HEK293 (cell line): Measurements from ENCODE around the gene CHERP.

ENCODE experiments used
- CTCF ChIA-PET: fragments of 350-600 bp; formaldehyde crosslinking; extraction: SDS; loops from one replicate; lab custom pipeline; 2021; ENCODE audit warnings: antibody characterized with exemption; lab: Yijun Ruan, JAX
- POLR2A ChIA-PET: fragments of 300-600 bp; formaldehyde crosslinking; extraction: SDS; loops from one replicate; lab custom pipeline; 2020; ENCODE audit warnings: antibody characterized with exemption, inconsistent platforms; lab: Yijun Ruan, JAX
- H3K27ac ChIP-seq: fragments of 200-500 bp; sonication (Bioruptor generic); 2 replicates; pipeline ENCODE4 v1.5.1; 2014; ENCODE audit warnings: low read depth, low read length, control low read depth, inconsistent platforms; ENCODE audit errors: extremely low read depth
- H3K36me3 ChIP-seq, 2 experiments: fragments of 200-500 bp in 1 of 2; sonication (Bioruptor generic) in 1 of 2; 1 replicate in 1 of 2; 2 replicates in 1 of 2; pipeline ENCODE4 v1.5.1; 2014 to 2017; ENCODE audit warnings: inconsistent platforms in 2 of 2, low read length in 2 of 2; ENCODE audit not compliant: control insufficient read depth in 2 of 2, insufficient read depth in 1 of 2
- H3K4me1 ChIP-seq: fragments of 200-500 bp; sonication (Bioruptor generic); 2 replicates; pipeline ENCODE4 v1.5.1; 2014; ENCODE audit warnings: mild to moderate bottlenecking, low read length, inconsistent platforms; ENCODE audit not compliant: control insufficient read depth, insufficient read depth
- H3K4me3 ChIP-seq: 2 replicates; pipeline ENCODE4 v1.5.1; 2011; ENCODE audit warnings: low read depth, mild to moderate bottlenecking, control low read depth, low read length, moderate library complexity
- H3K9me3 ChIP-seq: fragments of 200-500 bp; sonication (Bioruptor generic); 2 replicates; pipeline ENCODE4 v1.5.1; 2014; ENCODE audit warnings: low read depth, low read length, inconsistent platforms; ENCODE audit not compliant: control insufficient read depth, insufficient read depth
- KLF17 ChIP-seq: fragments of 450-650 bp; formaldehyde crosslinking; IDR thresholded peaks from 2 replicates; pipeline ENCODE4 v1.5.1; 2016; ENCODE audit warnings: missing biosample characterization, missing genetic modification characterization
- KLF8 ChIP-seq: fragments of 450-650 bp; formaldehyde crosslinking; IDR thresholded peaks from 2 replicates; pipeline ENCODE4 v1.5.1; 2016; ENCODE audit warnings: missing biosample characterization, missing genetic modification characterization
- ZBTB21 ChIP-seq: fragments of 450-650 bp; formaldehyde crosslinking; IDR thresholded peaks from 2 replicates; pipeline ENCODE4 v1.5.1; 2017; ENCODE audit warnings: missing biosample characterization, missing genetic modification characterization
- ZBTB26 ChIP-seq: fragments of 450-650 bp; formaldehyde crosslinking; optimal IDR thresholded peaks from 2 replicates; pipeline ENCODE3; 2016; ENCODE audit warnings: missing biosample characterization, mild to moderate bottlenecking, missing genetic modification characterization
- ZBTB7A ChIP-seq: fragments of 450-650 bp; formaldehyde crosslinking; IDR thresholded peaks from 2 replicates; pipeline ENCODE4 v1.5.1; 2016; ENCODE audit warnings: low read depth, missing biosample characterization, missing genetic modification characterization
- ZBTB8A ChIP-seq: fragments of 450-650 bp; formaldehyde crosslinking; IDR thresholded peaks from 2 replicates; pipeline ENCODE4 v1.5.1; 2016; ENCODE audit warnings: missing biosample characterization, missing genetic modification characterization
- ZFHX2 ChIP-seq: fragments of 450-650 bp; formaldehyde crosslinking; conservative IDR thresholded peaks from 2 replicates; pipeline ENCODE4 v1.5.1; 2016; ENCODE audit warnings: missing biosample characterization, missing genetic modification characterization
- ZFP69B ChIP-seq: fragments of 450-650 bp; formaldehyde crosslinking; IDR thresholded peaks from 2 replicates; pipeline ENCODE4 v1.5.1; 2016; ENCODE audit warnings: missing biosample characterization, missing genetic modification characterization
- ZNF184 ChIP-seq: fragments of 450-650 bp; IDR thresholded peaks from 2 replicates; pipeline ENCODE4 v1.5.1; 2018; ENCODE audit warnings: missing biosample characterization, mild to moderate bottlenecking, missing genetic modification characterization
- ZNF2 ChIP-seq: fragments of 450-650 bp; formaldehyde crosslinking; IDR thresholded peaks from 2 replicates; pipeline ENCODE4 v1.5.1; 2016; ENCODE audit warnings: missing biosample characterization, missing genetic modification characterization
- ZNF202 ChIP-seq: fragments of 450-650 bp; formaldehyde crosslinking; IDR thresholded peaks from 2 replicates; pipeline ENCODE4 v1.5.1; 2016; ENCODE audit warnings: missing biosample characterization, missing genetic modification characterization, borderline replicate concordance
- ZNF335 ChIP-seq: fragments of 450-650 bp; formaldehyde crosslinking; conservative IDR thresholded peaks from 2 replicates; pipeline ENCODE4 v1.5.1; 2016; ENCODE audit warnings: missing biosample characterization, missing genetic modification characterization
- ZNF341 ChIP-seq: fragments of 450-650 bp; formaldehyde crosslinking; IDR thresholded peaks from 2 replicates; pipeline ENCODE4; 2016; ENCODE audit warnings: low read depth, missing biosample characterization, missing genetic modification characterization
- ZNF394 ChIP-seq: fragments of 450-650 bp; formaldehyde crosslinking; IDR thresholded peaks from 2 replicates; pipeline ENCODE4 v1.5.1; 2016; ENCODE audit warnings: missing biosample characterization, missing genetic modification characterization, mild to moderate bottlenecking, moderate library complexity, borderline replicate concordance
- ZNF501 ChIP-seq: fragments of 450-650 bp; formaldehyde crosslinking; IDR thresholded peaks from 2 replicates; pipeline ENCODE4 v1.5.1; 2016; ENCODE audit warnings: missing biosample characterization, missing genetic modification characterization
- ZNF561 ChIP-seq: fragments of 450-650 bp; IDR thresholded peaks from 2 replicates; pipeline ENCODE4 v1.5.1; 2018; ENCODE audit warnings: missing biosample characterization, missing genetic modification characterization, borderline replicate concordance
- ZNF610 ChIP-seq: fragments of 450-650 bp; formaldehyde crosslinking; IDR thresholded peaks from 2 replicates; pipeline ENCODE4 v1.5.1; 2016; ENCODE audit warnings: missing biosample characterization, missing genetic modification characterization, borderline replicate concordance
- ZNF664 ChIP-seq: fragments of 450-650 bp; formaldehyde crosslinking; IDR thresholded peaks from 2 replicates; pipeline ENCODE4 v1.5.1; 2016; ENCODE audit warnings: missing biosample characterization, missing genetic modification characterization
- ZNF692 ChIP-seq: fragments of 450-650 bp; formaldehyde crosslinking; IDR thresholded peaks from 2 replicates; pipeline ENCODE4 v1.5.1; 2016; ENCODE audit warnings: missing biosample characterization, missing genetic modification characterization
- ZSCAN30 ChIP-seq: fragments of 450-650 bp; IDR thresholded peaks from 2 replicates; pipeline ENCODE4 v1.5.1; 2018; ENCODE audit warnings: missing biosample characterization, mild to moderate bottlenecking, missing genetic modification characterization, moderate library complexity
- ZSCAN5A ChIP-seq: fragments of 450-650 bp; formaldehyde crosslinking; IDR thresholded peaks from 2 replicates; pipeline ENCODE4 v1.5.1; 2016; ENCODE audit warnings: missing biosample characterization, missing genetic modification characterization
- TF ChIP-seq, protein P1 (sequence below): fragments of 450-650 bp; formaldehyde crosslinking; IDR thresholded peaks from 2 replicates; pipeline ENCODE4 v1.5.1; 2016; ENCODE audit warnings: missing biosample characterization, missing genetic modification characterization
- TF ChIP-seq, protein P2 (sequence below): fragments of 450-650 bp; formaldehyde crosslinking; IDR thresholded peaks from 2 replicates; pipeline ENCODE4 v1.5.1; 2016; ENCODE audit warnings: missing biosample characterization, missing genetic modification characterization, borderline replicate concordance

CHERP gene

GRCh38 chr19:16542045-16542909 lies at the start of gene CHERP:
Gene CHERP, minus strand, starts transcription at chr19:16542437. Its CDS starts 59 bp downstream, at chr19:16542378.
- CTCF ChIA-PET, result no interaction called here
- H3K36me3 ChIP-seq, result peaks cover 24 to 39% of the 10 kb centered on the region in 2 experiments; a peak in 2 of 3 replicates
- POLR2A ChIA-PET, result interaction anchor here (0.6 to 1.4 kb wide), 5 partner anchors 27 to 118 kb away, joined by 3 to 7 read pairs (median 3); partner anchors contain the start of genes MED26, SLC35E1 and SMIM7
- peaks cover 2% of the 10 kb centered on the region; the same call in 1 of the 2 replicates for H3K4me1 ChIP-seq
- H3K27ac ChIP-seq, result peak within 1 kb of the TSS; percentile 78
- H3K9me3 ChIP-seq, result no peaks in the 10 kb centered on the region
- peak within 1 kb of the TSS; percentile 96 for H3K4me3 ChIP-seq
- TF ChIP-seq, protein P1, sequence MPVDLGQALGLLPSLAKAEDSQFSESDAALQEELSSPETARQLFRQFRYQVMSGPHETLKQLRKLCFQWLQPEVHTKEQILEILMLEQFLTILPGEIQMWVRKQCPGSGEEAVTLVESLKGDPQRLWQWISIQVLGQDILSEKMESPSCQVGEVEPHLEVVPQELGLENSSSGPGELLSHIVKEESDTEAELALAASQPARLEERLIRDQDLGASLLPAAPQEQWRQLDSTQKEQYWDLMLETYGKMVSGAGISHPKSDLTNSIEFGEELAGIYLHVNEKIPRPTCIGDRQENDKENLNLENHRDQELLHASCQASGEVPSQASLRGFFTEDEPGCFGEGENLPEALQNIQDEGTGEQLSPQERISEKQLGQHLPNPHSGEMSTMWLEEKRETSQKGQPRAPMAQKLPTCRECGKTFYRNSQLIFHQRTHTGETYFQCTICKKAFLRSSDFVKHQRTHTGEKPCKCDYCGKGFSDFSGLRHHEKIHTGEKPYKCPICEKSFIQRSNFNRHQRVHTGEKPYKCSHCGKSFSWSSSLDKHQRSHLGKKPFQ (tag by site-specific recombination), result no peak
- TF ChIP-seq ZNF610 (tag by site-specific recombination), result 0 out of 2 replicates have a peak, but pooled peaks have one; percentile 16
- peak; percentile 99 for TF ChIP-seq ZBTB26
- peak; percentile 39; the same call in 1 of the 2 replicates for TF ChIP-seq ZBTB7A (tag by site-specific recombination)
- TF ChIP-seq, protein P2, sequence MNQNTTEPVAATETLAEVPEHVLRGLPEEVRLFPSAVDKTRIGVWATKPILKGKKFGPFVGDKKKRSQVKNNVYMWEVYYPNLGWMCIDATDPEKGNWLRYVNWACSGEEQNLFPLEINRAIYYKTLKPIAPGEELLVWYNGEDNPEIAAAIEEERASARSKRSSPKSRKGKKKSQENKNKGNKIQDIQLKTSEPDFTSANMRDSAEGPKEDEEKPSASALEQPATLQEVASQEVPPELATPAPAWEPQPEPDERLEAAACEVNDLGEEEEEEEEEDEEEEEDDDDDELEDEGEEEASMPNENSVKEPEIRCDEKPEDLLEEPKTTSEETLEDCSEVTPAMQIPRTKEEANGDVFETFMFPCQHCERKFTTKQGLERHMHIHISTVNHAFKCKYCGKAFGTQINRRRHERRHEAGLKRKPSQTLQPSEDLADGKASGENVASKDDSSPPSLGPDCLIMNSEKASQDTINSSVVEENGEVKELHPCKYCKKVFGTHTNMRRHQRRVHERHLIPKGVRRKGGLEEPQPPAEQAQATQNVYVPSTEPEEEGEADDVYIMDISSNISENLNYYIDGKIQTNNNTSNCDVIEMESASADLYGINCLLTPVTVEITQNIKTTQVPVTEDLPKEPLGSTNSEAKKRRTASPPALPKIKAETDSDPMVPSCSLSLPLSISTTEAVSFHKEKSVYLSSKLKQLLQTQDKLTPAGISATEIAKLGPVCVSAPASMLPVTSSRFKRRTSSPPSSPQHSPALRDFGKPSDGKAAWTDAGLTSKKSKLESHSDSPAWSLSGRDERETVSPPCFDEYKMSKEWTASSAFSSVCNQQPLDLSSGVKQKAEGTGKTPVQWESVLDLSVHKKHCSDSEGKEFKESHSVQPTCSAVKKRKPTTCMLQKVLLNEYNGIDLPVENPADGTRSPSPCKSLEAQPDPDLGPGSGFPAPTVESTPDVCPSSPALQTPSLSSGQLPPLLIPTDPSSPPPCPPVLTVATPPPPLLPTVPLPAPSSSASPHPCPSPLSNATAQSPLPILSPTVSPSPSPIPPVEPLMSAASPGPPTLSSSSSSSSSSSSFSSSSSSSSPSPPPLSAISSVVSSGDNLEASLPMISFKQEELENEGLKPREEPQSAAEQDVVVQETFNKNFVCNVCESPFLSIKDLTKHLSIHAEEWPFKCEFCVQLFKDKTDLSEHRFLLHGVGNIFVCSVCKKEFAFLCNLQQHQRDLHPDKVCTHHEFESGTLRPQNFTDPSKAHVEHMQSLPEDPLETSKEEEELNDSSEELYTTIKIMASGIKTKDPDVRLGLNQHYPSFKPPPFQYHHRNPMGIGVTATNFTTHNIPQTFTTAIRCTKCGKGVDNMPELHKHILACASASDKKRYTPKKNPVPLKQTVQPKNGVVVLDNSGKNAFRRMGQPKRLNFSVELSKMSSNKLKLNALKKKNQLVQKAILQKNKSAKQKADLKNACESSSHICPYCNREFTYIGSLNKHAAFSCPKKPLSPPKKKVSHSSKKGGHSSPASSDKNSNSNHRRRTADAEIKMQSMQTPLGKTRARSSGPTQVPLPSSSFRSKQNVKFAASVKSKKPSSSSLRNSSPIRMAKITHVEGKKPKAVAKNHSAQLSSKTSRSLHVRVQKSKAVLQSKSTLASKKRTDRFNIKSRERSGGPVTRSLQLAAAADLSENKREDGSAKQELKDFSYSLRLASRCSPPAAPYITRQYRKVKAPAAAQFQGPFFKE (tag by site-specific recombination), result no peak
- peak; percentile 58; the same call in 1 of the 2 replicates for TF ChIP-seq ZFP69B
- TF ChIP-seq ZNF692 (tag by site-specific recombination), result peak; percentile 87
- TF ChIP-seq ZBTB8A (tag by site-specific recombination), result peak; percentile 19; the same call in 1 of the 2 replicates
- 0 out of 2 replicates have a peak, but pooled peaks have one; percentile 27 for TF ChIP-seq ZNF501
- TF ChIP-seq ZSCAN5A (tag by site-specific recombination), result 0 out of 2 replicates have a peak, but pooled peaks have one; percentile 57
- TF ChIP-seq ZNF561 (tag by site-specific recombination), result peak; percentile 55; the same call in 1 of the 2 replicates
- no peak for TF ChIP-seq ZBTB21
- TF ChIP-seq ZNF184 (tag by site-specific recombination), result no peak
- peak; percentile 85 for TF ChIP-seq ZNF335 (tag by site-specific recombination)
- TF ChIP-seq ZSCAN30 (tag by site-specific recombination), result peak; percentile 34; the same call in 1 of the 2 replicates
- peak; percentile 48; the same call in 1 of the 2 replicates for TF ChIP-seq KLF17 (tag by site-specific recombination)
- TF ChIP-seq ZNF664 (tag by site-specific recombination), result no peak
- no peak for TF ChIP-seq ZNF202 (tag by site-specific recombination)
- 0 out of 2 replicates have a peak, but pooled peaks have one; percentile 33 for TF ChIP-seq ZFHX2 (tag by site-specific recombination)
- peak; percentile 11; the same call in 1 of the 2 replicates for TF ChIP-seq ZNF394 (tag by site-specific recombination)
- TF ChIP-seq ZNF341, result peak; percentile 35; the same call in 1 of the 2 replicates
- TF ChIP-seq KLF8, result peak; percentile 29; the same call in 1 of the 2 replicates
- peak; percentile 81 for TF ChIP-seq ZNF2 (tag by site-specific recombination)
